ENCODE results near the gene TXLNB.

Gene TXLNB

DNA sequence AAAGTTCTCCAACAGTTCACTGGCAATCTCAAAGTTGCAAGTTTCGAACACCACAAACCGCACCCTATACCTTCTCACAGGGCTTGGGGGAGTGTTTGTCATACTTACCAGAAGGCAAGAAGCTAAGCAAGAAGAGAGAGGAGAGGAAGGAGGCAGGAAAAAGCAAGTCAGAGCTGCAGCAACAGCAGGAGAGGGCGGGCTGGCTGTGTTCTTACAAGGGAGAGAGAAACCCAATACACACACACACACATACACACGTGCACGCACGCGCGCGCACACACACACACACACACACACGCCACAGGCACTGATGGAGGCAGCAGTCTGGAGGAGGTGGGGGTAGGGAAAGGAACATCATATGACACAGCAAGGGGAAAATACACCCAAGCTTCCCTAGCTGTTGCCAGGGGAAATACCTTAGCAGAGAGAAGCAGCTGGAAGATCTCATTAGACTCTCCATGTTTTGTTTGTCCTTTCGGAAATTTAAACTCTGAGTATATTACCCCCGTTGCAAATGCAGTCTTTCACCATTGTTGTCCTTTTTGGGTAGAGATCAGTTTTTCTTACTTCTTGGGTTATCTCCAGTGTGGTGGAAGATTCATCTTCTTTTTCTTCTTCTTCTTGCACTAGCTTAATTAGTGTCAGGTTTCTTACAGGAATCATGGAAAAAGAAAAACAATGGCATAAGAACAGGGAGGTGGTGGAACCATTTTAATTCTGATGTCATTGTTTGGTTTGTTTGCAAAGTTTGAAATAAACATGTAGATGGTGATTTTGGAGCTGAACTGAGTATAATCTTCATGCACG, at the start of gene TXLNB:
TSS of gene TXLNB (minus strand) at position 186 of the 807 bp plus-strand sequence. CDS start 3,099 bp downstream, outside the sequence.
- no peak for DNase-seq

DNA sequence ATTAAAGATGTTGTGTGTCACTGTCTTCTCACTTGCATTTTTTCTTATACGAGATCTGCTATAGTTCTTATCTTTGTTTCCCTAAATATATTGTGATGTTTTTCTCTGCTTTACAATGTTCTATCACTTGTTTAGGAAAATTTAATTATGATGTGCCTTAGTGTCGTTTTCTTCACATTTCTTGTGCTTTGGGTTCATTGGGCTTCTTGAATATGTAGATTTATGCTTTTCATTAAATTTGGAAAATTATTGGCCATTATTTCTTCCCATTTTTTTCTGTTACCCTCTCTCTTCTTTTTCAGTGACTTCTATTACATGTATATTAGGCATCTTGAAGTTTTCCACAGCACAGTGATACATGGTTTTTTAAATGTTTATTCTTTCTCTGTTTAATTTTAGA, 49.3 kb upstream of the TXLNB start:
- no peak for DNase-seq

DNA sequence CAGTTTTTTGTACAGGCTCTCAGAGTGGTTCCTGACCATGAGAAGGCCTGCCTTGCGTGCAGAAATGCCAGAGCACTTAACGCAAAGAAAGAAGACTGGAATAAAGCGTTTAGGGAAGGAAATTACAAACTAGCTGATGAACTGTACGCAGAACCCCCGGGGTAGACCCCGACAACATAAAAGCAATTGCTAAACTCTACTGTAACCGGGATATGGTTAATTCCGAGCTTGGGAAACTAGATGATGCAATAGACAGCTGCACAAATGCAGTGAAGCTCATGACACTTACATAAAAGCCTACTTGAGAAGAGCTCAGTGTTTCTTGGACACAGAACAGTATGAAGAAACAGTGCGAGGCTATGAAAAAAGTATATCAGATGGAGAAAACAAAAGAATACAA, 47.0 kb upstream of the TXLNB start:
- DNase-seq: no peak

DNA sequence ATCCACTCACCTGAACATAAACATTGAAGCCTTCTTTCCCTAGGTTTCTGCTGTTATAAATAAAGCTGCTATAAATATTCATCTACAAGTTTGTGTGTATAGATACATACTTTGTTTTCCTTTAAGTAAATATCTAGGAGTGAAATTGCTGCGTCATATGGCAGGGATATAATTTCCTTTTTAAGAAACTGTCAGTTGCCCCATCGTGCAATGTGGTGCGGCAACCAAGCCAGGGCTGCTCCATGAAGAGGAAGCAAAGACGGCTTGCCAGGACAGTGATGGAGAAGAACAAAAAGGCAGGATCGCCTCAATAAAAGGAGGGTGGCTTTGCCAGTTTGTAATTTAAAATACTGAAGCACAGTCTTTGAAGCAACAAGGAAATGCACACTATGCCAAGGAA, 46.0 kb upstream of the TXLNB start:
- no peak for DNase-seq

DNA sequence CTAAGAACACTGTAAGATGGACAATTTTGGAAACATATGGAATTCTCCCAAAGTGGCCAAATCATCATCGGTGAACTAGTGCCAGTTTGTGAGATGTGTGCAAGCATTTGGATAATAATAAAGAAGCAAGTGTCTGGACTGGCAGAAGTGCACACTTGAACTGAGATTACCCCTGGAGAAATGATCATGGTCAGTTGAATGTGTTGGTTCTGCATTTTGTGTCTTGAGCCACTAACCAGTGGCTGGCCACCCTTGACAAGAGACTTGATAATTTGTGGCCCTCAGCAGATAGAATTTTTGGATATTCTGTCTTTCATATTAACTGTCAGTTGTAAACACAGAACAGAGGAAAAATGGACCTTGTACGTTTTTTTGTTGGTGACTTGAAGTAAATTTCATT, 45.2 kb upstream of the TXLNB start:
- DNase-seq: no peak

DNA sequence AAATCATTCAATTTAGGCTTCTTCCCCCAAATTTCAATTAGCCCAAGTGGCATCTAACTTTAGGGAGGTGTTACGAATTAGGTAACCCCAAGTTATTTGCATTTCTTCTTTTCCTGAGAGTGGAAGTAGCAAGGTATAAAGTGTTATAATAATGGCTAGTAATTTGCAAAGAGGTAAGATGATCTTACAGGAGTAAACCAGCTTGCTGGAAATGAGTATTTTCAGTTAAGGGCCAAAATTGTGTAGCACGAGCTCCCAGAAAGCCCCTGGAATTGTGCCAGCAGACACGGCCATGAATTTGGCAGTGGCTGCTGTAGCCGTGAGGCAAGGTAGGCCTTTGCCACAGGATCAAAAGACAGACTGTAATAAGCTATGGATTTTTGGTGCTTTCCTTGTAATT, 44.7 kb upstream of the TXLNB start:
- no peak for DNase-seq

DNA sequence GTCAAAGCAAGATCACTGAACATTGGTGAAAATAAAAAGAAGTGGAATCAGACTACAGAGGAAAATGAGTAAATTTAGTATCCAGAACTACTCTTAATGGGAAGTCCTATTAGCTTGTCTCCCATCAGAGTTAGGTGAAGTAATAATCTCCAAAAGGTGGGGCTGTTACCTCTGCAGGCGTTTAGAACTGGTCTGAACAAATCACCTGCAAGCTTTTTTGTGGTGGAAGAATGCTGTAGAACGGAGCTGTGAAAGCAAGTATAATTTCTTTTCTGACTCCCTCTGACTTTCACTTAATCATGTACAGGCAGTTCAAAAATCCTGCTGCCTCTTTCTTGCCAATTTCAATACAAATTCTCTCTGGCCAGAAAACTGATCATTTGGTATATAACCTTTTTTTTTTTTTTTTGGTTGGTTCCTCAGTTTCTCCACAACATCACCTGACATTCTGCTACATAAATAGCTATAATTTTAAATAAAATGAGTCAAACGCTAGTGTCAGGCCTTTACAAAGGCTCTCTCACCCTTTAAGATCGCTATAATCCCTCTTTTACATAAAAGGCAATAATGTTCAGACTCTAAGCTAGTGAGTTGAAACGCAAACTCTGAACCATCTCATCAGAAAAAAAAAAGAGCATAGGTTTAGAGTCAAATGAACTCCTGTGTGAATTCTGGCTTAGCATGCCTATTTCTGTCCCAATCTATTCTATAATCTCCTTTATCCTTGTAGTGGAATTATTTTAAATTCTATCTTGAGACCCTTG, 43.8 kb upstream of the TXLNB start:
- no peak for DNase-seq

DNA sequence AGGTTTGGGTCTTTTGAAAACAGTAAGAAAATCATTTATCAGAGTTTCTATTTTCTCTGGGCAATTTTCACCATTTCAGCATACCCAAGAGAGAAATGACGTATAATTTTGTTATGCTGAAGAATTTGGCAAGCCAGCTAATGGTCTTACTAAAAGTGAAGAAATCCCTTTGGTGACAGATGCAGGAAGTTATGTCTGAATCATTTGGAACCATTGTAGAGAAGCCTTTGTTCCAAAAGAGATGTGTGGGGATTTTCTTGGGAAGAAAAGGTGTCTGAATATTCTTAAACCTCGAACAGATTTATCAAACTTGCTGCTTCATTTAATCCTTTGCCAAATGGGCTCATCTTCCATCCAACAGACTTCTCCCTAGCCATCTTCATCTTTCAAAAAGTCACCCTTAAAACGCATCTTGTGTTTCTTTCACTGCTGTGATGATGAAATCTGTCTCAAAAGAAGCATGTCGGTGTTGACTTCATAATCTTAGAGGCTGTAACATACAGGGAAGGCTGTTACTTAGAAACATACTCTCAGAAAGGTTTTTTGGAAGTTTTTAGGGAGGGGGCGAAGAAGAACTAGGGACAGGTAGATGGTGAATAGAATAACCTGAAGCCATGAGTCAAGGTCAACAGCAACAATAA, 43.1 kb upstream of the TXLNB start:
- DNase-seq: no peak

DNA sequence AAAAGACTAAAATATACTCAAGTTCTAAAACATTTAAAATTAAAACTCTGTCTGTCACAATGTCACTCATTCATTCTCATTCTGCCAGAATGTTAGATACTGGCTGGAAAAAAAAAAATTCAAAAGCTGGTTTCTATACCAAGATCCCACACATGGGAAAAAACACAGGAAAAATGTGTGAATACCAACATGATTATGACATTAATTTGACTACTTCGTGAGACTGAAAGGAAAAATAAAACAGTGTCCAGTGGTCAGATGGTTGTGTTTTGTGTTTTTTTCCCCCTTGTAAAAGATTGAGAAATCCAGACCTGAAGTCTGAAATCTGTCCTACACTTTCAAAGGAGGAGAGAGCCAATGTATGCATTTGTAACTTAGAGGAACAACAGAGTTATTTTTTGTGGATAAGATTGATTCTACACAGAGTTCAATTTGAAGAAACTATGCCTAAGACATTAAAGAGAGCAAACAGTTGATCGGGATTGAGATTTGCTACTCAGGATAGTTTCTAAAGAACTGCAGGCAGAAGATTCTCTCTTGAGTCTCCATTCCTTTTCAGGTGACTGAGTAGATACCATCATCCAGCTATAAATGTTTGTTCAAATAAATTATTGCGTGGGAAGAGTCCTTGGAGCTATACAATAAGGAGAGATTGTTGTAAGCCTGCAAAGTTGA, 39.2 kb upstream of the TXLNB start:
- DNase-seq: no peak

DNA sequence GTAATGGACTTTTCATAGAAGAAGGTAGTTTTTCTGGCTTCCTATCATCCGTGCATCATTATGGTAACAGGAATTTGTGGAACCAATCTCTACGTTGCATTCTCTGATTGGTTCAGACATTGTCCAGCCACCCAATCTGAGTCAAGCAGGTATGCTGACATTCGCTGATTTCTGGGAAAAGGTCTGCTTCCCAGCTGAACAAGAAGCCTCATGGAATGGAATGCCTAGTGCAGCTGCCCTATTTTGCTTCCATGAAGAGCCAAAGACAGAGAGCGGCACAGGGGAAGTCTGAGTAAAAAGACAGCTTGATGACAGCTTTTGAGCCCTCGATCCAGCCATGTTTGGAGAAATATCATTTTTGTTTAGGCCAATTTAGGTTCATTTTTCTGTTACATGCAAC, 38.5 kb upstream of the TXLNB start:
- DNase-seq: no peak

DNA sequence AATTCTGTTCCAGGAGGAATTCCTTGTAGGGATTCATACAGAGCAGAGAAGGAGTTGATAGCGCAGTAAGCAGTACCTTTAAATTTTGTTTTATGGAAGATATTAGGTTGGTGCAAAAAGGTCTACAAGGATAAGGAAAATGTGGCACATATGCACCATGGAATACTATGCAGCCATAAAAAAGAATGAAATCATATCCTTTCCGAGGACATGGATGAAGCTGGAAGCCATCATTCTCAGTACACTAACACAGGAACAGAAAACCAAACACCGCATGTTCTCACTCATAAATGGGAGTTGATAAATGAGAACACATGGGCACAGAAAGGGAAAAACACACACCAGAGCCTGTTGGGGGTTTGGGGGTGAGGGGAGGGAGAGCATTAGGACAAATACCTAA, 37.4 kb upstream of the TXLNB start:
- DNase-seq: no peak

DNA sequence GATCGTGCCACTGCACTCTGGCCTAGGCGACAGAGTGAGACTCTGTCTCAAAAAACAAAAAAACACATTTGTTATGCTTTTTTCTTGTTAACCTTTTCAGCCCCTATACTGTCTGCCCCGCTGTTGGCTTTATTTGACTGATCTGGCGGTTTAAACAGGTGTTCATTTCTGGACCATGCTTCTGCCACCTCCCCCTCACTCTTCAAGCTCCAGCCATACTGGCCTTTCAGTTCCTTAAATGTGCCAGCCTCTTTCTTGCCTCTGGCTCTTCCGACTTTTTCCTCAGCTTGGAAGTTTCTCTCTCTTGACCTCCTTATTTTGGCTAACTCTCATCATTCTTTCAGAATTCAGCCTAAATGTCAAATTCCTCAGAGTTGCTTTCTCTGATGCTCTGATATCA, 35.2 kb upstream of the TXLNB start:
- DNase-seq: no peak

DNA sequence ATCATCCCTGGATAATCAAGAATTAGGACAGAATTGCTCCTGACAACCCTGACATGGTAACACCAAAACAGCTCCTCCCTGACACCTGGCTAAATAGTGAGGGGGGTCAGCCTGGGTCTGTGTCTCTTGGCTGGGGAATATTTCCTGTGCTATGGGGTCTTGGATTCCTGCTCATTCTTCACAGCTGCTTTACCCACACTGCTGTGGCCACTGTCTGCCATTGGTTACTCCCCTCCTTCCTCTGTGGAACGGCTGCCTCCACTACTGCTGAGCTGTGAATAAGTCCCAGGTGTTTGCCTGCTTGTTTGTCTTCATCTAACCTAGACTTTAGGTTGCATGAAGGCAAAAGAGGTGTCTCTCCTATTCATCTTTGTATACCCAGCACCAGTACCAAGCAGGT, 33.9 kb upstream of the TXLNB start:
- DNase-seq: no peak

DNA sequence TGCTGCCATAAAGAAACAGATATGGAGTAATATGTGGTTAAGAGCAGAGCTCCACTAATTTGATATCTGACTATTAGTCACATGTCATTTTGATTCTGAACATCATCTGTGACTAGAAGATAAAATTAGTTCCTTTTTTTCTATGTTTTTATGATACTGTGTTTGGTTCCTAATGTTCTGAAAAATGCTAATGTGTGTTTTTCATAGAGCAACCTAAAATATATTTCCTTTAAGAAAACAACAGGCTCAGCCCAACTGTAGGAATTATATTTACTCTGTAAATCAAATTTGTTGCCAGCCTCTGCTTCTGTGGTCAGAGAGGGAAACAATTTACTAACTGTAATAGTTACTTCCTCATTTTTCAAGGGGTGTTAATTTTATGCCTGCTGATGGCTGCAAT, 33.3 kb upstream of the TXLNB start:
- DNase-seq: no peak

DNA sequence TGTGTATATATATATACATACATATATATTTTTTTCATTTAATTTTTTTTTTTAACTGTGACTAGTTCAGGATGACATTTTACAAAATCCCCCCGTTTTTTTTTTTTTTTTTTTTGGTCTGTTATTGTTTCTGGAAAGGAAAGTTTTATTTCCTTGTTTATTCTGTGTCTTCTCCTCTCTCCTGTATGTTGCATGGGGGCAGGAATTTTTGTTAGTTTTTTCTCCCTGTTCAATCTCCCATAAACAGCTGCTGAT, 32.4 kb upstream of the TXLNB start:
- no peak for DNase-seq

DNA sequence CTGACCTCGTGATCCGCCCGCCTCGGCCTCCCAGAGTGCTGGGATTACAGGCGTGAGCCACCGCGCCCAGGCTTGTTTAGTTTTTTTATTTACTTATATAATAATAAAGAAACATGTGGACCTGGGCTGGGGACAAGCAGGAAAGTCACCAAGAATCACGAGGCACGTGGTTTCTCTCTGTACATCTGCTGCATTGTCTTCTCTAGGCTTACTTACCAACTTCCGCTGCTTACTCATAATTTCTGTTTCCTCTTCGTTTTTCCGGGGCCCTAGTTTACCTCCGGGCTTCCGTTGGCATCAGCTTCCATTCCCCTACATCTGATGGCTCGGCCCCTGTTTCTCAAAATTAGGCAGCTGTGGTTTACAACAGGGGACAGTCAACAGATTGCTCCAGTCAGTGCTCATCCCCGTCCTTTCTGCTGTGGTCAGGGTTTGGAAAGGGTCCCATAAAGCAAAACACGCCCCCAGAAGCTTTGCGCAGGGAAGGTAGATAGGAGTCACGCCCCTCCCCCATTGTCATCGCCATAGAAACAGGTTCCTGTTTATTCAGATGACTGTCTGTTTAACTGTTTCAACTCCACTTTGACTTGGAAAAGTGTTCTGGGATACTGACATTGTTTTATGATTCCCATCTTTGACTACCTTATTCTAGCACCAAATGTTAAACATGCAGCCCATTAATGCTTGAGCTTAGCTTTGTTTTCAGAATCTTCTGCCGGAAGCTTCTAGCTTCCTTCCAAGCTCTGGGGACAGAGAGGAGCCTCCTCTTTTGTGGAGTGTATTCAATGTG, 31.9 kb upstream of the TXLNB start:
- no peak for DNase-seq

DNA sequence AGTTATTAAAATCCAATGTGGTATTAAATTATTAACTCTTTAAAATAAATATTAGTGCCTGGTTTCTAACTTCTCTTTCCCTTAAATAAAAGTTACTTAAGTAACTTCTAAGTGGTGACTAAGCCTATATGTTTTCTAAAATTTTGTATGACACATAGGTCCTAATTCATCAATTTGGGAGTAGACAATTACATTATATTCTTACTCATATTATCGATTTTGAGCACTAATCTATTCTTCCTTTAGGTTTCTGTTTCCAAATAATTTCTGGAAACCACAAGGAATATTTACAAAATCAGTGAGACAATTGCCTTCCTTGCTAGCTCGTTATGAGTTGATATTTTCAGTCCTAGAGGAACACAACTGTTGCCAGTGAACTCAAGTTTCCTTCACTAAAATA, 28.3 kb upstream of the TXLNB start:
- no peak for DNase-seq

DNA sequence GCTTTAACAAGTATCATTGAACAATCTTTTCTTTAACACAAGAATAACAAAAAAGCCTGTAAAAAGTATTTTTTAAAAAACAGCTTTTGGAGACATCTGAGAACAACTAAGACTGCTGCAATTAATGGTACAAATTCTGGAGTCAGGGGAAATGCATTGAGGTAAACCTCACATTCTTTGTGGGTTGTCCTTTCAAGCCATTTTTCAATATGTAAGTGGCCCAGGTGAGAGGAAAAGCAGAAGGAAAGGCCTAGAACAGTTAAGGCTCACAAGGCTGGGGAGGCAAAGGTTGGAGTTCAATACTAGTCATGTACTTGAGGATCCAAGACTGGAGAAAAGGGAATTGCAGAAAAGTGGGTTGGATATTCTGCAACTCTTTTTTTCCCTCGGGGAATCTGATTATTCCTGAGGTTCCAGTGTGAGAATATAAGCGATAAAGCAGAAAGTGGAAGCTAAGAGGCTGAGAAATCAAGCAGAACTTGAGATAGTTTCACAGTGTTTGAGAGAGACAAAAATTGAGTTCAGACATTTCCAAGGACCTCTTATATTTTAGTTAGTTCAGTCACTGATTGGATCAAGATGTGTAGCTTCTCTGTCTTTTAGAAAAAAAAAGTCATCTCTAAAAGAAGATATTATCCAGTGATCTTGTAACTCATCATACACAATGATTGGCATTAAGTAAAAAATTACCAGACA, 25.0 kb upstream of the TXLNB start:
- no peak for DNase-seq

DNA sequence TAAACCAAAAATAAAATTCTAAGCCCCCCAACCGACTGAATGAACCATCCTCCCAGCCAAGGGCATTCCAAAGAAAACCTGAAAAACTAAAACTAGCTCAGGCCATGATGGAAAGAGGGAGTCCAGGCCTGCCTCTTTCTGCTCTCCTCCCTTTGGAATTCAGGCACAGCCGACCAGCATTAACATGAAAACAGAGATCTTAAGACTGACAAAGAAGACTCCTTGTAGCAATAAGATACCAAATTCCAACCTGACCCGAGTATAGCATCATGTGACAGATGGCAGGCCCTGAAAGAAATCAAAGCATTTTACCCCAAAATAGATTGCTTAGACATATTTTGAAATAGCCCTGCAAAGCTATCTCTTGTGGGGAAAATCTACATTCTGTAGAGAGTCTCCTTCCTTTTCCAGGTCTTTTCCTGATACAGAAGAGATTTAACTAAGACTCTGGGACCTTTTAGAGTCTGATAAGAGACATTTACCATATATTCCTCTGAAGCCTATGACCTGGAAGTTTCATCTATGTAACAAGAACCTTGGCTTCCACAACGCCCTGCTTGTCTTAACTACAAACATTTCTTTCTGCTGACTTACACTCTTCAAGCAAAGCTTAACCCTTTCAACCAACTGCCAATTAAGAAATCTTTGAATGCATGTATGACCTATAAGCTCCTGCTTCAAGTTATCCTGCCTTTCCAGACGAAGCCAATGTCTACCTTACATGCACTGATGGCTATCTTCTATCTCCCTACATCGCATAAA, 22.2 kb upstream of the TXLNB start:
- DNase-seq: no peak

DNA sequence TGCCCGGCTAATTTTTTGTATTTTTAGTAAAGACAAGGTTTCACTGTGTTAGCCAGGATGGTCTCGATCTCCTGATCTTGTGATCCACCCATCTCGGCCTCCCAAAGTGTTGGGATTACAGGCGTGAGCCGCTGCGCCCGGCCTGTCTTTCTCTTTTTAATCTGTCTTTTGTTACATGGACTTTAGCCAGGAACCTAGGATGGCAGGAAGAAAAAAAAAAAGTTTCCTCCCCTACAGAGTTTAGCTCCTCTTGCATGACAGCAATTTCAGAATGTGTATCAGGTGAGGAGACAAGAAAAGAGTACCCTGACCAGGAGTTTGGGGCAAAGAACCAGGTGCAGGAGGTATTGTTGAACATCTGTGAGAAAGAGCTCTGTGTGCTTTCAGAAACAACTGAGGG, 21.4 kb upstream of the TXLNB start:
- DNase-seq: no peak

DNA sequence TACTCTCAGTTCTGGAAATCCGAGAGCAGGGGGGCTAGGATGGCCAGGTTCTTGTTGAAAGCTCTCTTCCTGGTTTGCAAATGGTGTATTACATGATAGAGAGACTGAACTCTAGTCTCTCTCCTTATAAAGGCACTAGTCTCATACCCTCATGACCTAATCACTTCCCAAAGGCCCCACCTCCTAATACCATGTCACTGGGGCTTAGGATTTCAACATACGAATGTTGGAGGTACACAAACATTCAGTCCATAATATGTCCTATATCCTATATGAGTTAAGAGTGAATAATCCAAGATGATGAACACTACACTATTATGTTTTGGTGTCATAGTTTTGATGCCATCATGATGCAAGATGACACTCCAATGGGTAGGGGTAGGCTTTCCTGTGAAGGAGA, 20.0 kb upstream of the TXLNB start:
- no peak for DNase-seq
